ENCODE data around the gene USP16.

Gene USP16

GRCh38 chr21:29030909-29031308 lies 6.4 kb downstream of the USP16 start:
- Histone ChIP-seq H3K9ac (ENCODE audit: low read length) (no peak overlapping the region), H3K4me1 (ENCODE audit: control insufficient read depth, insufficient read depth, low read depth, low read length) (peaks cover 3% of the 10 kb centered on the region), H3K4ac (ENCODE audit: low read depth in 1 of 2, low read length in 2 of 2) (no peak overlapping the region), H2AK5ac (ENCODE audit: low read length, severe bottlenecking) (no peak overlapping the region), H3K23ac (ENCODE audit: low read length in 2 of 2) (no peak overlapping the region), H2BK12ac (ENCODE audit: low read length in 2 of 2) (no peak overlapping the region), H2AFZ (ENCODE audit: low read depth, low read length) (no peak overlapping the region), H3K79me1 (replicated peaks; ENCODE audit: low read length, poor library complexity, severe bottlenecking) (peaks cover 24% of the 10 kb centered on the region), H4K91ac (ENCODE audit: low read length) (no peak overlapping the region), H3K27ac (ENCODE audit: low read length, poor library complexity, severe bottlenecking) (no peak overlapping the region), H3K4me3 (ENCODE audit: insufficient read depth in 1 of 2, low read depth in 1 of 2, low read length in 2 of 2) (no peak overlapping the region), H3K18ac (ENCODE audit: low read depth in 1 of 2, low read length in 2 of 2) (no peak overlapping the region), H2BK5ac (ENCODE audit: low read depth, low read length, poor library complexity, severe bottlenecking) (no peak overlapping the region), H3K4me2 (ENCODE audit: low read length, poor library complexity, severe bottlenecking) (no peak overlapping the region), H3K14ac (ENCODE audit: low read length in 2 of 2) (no peak overlapping the region), H2BK120ac (ENCODE audit: low read depth, low read length) (no peak overlapping the region), H2BK15ac (ENCODE audit: low read depth, poor library complexity, severe bottlenecking) (no peak overlapping the region), H3K36me3 (ENCODE audit: control insufficient read depth in 1 of 2, insufficient read depth in 2 of 2, low read depth in 1 of 2, low read length in 2 of 2) (peaks cover 24 to 68% of the 10 kb centered on the region in 2 experiments), H4K8ac (ENCODE audit: low read length) (no peak overlapping the region), H3K9me3 (ENCODE audit: control insufficient read depth, low read length) (no peaks in the 10 kb centered on the region), H3K27me3 (ENCODE audit: control insufficient read depth in 1 of 2, insufficient read depth in 1 of 2, low read length in 2 of 2) (no peaks in the 10 kb centered on the region)
- DNase-seq: no peak
- 80% methylated on average over 1 of the region's 1 CpG for WGBS

GRCh38 chr21:29033301-29033700 lies 8.8 kb downstream of the USP16 start:
- Histone ChIP-seq H3K18ac (ENCODE audit: low read depth in 1 of 2, low read length in 2 of 2) (no peak overlapping the region), H3K27me3 (ENCODE audit: control insufficient read depth in 1 of 2, insufficient read depth in 1 of 2, low read length in 2 of 2) (no peaks in the 10 kb centered on the region)

GRCh38 chr21:29033871-29034270 lies 9.4 kb downstream of the USP16 start:
- H3K4me3 ChIP-seq (ENCODE audit: insufficient read depth in 1 of 2, low read depth in 1 of 2, low read length in 2 of 2): no peak overlapping the region
- 88% methylated on average over 3 of the region's 3 CpGs for WGBS
- H3K9me3 ChIP-seq (ENCODE audit: control insufficient read depth, low read length): no peaks in the 10 kb centered on the region
- no peak overlapping the region for H2BK12ac ChIP-seq (ENCODE audit: low read length in 2 of 2)
- H3K4ac ChIP-seq (ENCODE audit: low read depth in 1 of 2, low read length in 2 of 2): no peak overlapping the region
- no peak overlapping the region for H2BK120ac ChIP-seq (ENCODE audit: low read depth, low read length)
- H3K36me3 ChIP-seq (ENCODE audit: control insufficient read depth in 1 of 2, insufficient read depth in 2 of 2, low read depth in 1 of 2, low read length in 2 of 2): peaks cover 23 to 93% of the 10 kb centered on the region in 2 experiments
- no peak overlapping the region for H3K14ac ChIP-seq (ENCODE audit: low read length in 2 of 2)
- no peak overlapping the region for H3K18ac ChIP-seq (ENCODE audit: low read depth in 1 of 2, low read length in 2 of 2)
- peaks cover 22% of the 10 kb centered on the region for H3K79me1 ChIP-seq (replicated peaks; ENCODE audit: low read length, poor library complexity, severe bottlenecking)
- H3K27me3 ChIP-seq (ENCODE audit: control insufficient read depth in 1 of 2, insufficient read depth in 1 of 2, low read length in 2 of 2): no peaks in the 10 kb centered on the region
- no peak overlapping the region for H2AFZ ChIP-seq (ENCODE audit: low read depth, low read length)
- no peak overlapping the region for H2AK5ac ChIP-seq (ENCODE audit: low read length, severe bottlenecking)
- no peak overlapping the region for H2BK5ac ChIP-seq (ENCODE audit: low read depth, low read length, poor library complexity, severe bottlenecking)
- no peak overlapping the region for H2BK15ac ChIP-seq (ENCODE audit: low read depth, poor library complexity, severe bottlenecking)
- no peak overlapping the region for H4K91ac ChIP-seq (ENCODE audit: low read length)
- H3K9ac ChIP-seq (ENCODE audit: low read length): no peak overlapping the region
- H3K23ac ChIP-seq (ENCODE audit: low read length in 2 of 2): no peak overlapping the region
- no peak overlapping the region for H4K8ac ChIP-seq (ENCODE audit: low read length)
- H3K4me1 ChIP-seq (ENCODE audit: control insufficient read depth, insufficient read depth, low read depth, low read length): no peaks in the 10 kb centered on the region
- no peak for DNase-seq
- no peak overlapping the region for H3K27ac ChIP-seq (ENCODE audit: low read length, poor library complexity, severe bottlenecking)
- H3K4me2 ChIP-seq (ENCODE audit: low read length, poor library complexity, severe bottlenecking): no peak overlapping the region

More at GRCh38 chr21:29033301-29033700, 8.8 kb downstream of the USP16 start:
- Histone ChIP-seq H3K36me3 (ENCODE audit: control insufficient read depth in 1 of 2, insufficient read depth in 2 of 2, low read depth in 1 of 2, low read length in 2 of 2) (peaks cover 26 to 92% of the 10 kb centered on the region in 2 experiments), H2AFZ (ENCODE audit: low read depth, low read length) (no peak overlapping the region), H2AK5ac (ENCODE audit: low read length, severe bottlenecking) (no peak overlapping the region), H4K8ac (ENCODE audit: low read length) (no peak overlapping the region), H3K79me1 (replicated peaks; ENCODE audit: low read length, poor library complexity, severe bottlenecking) (peaks cover 23% of the 10 kb centered on the region), H3K4me2 (ENCODE audit: low read length, poor library complexity, severe bottlenecking) (no peak overlapping the region), H2BK12ac (ENCODE audit: low read length in 2 of 2) (no peak overlapping the region), H2BK120ac (ENCODE audit: low read depth, low read length) (no peak overlapping the region), H3K27ac (ENCODE audit: low read length, poor library complexity, severe bottlenecking) (no peak overlapping the region), H2BK5ac (ENCODE audit: low read depth, low read length, poor library complexity, severe bottlenecking) (no peak overlapping the region), H3K14ac (ENCODE audit: low read length in 2 of 2) (no peak overlapping the region), H3K4ac (ENCODE audit: low read depth in 1 of 2, low read length in 2 of 2) (no peak overlapping the region), H3K4me3 (ENCODE audit: insufficient read depth in 1 of 2, low read depth in 1 of 2, low read length in 2 of 2) (no peak overlapping the region), H4K91ac (ENCODE audit: low read length) (no peak overlapping the region), H3K4me1 (ENCODE audit: control insufficient read depth, insufficient read depth, low read depth, low read length) (no peaks in the 10 kb centered on the region), H3K23ac (ENCODE audit: low read length in 2 of 2) (no peak overlapping the region), H3K9me3 (ENCODE audit: control insufficient read depth, low read length) (no peaks in the 10 kb centered on the region), H2BK15ac (ENCODE audit: low read depth, poor library complexity, severe bottlenecking) (no peak overlapping the region), H3K9ac (ENCODE audit: low read length) (no peak overlapping the region)
- no peak for DNase-seq
- WGBS: 100% methylated on average over 2 of the region's 4 CpGs

DNA sequence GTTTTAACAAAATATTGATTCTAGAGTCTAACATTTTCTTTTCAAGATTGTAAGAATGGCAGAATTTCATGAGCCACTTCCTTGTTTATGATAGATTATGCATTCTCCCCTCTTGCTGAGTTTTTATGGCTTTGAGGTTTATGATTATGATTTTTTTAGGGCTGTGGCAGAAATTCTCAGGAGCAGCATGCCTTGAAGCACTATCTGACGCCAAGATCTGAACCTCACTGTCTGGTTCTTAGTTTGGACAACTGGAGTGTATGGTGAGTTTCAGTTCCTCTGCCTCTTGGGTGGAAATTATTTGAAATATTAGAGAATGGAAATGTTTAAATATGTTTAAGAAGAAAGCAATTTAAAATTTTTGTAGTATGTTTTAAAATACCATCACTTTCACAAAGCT lies 10.2 kb downstream of the USP16 start:
- WGBS: 97% methylated on average over 1 of the region's 1 CpG
- no peaks in the 10 kb centered on the region for H3K27me3 ChIP-seq (ENCODE audit: control insufficient read depth in 1 of 2, insufficient read depth in 1 of 2, low read length in 2 of 2)
- H3K9me3 ChIP-seq (ENCODE audit: control insufficient read depth, low read length): no peaks in the 10 kb centered on the region
- H3K4me3 ChIP-seq (ENCODE audit: insufficient read depth in 1 of 2, low read depth in 1 of 2, low read length in 2 of 2): no peak overlapping the region
- no peak overlapping the region for H2BK120ac ChIP-seq (ENCODE audit: low read depth, low read length)
- no peak overlapping the region for H3K4me2 ChIP-seq (ENCODE audit: low read length, poor library complexity, severe bottlenecking)
- no peak overlapping the region for H2BK12ac ChIP-seq (ENCODE audit: low read length in 2 of 2)
- H2AK5ac ChIP-seq (ENCODE audit: low read length, severe bottlenecking): no peak overlapping the region
- H3K14ac ChIP-seq (ENCODE audit: low read length in 2 of 2): no peak overlapping the region
- no peak overlapping the region for H2BK5ac ChIP-seq (ENCODE audit: low read depth, low read length, poor library complexity, severe bottlenecking)
- no peak overlapping the region for H3K4ac ChIP-seq (ENCODE audit: low read depth in 1 of 2, low read length in 2 of 2)
- no peak overlapping the region for H3K18ac ChIP-seq (ENCODE audit: low read depth in 1 of 2, low read length in 2 of 2)
- H3K9ac ChIP-seq (ENCODE audit: low read length): no peak overlapping the region
- H3K4me1 ChIP-seq (ENCODE audit: control insufficient read depth, insufficient read depth, low read depth, low read length): no peaks in the 10 kb centered on the region
- H3K36me3 ChIP-seq (ENCODE audit: control insufficient read depth in 1 of 2, insufficient read depth in 2 of 2, low read depth in 1 of 2, low read length in 2 of 2): peaks cover 23 to 95% of the 10 kb centered on the region in 2 experiments
- no peak overlapping the region for H3K27ac ChIP-seq (ENCODE audit: low read length, poor library complexity, severe bottlenecking)
- no peak for DNase-seq
- H3K79me1 ChIP-seq (replicated peaks; ENCODE audit: low read length, poor library complexity, severe bottlenecking): peaks cover 19% of the 10 kb centered on the region
- no peak overlapping the region for H2BK15ac ChIP-seq (ENCODE audit: low read depth, poor library complexity, severe bottlenecking)
- H2AFZ ChIP-seq (ENCODE audit: low read depth, low read length): no peak overlapping the region
- no peak overlapping the region for H3K23ac ChIP-seq (ENCODE audit: low read length in 2 of 2)
- no peak overlapping the region for H4K91ac ChIP-seq (ENCODE audit: low read length)
- H4K8ac ChIP-seq (ENCODE audit: low read length): no peak overlapping the region

Data from mesenchymal stem cell (in vitro differentiated cells and primary cell).